ENCODE measurements around the gene OR13C8. TPM values are rescaled to one million over a fixed set of nuclear protein-coding genes. Genes with fewer than 3 reads are reported as not detected.
"Not testable (repeated sequence)": the region's sequence is repeated elsewhere in the genome, so short reads cannot be mapped to it uniquely, and the experiment has no call there.

Gene OR13C8
- total RNA-seq, 1 donor from 2014 or later = not detected

GRCh38 chr9:104575456-104575855, 6.5 kb downstream of the OR13C8 start:
- TF ChIP-seq CTCF (IDR thresholded peaks at IDR 0.05; ENCODE audit: borderline replicate concordance) = no peak
- H3K9me3 ChIP-seq (replicated peaks) = peaks cover 33% of the 10 kb centered on the region
- no peaks in the 10 kb centered on the region for H3K4me1 ChIP-seq
- no peaks in the 10 kb centered on the region for H3K36me3 ChIP-seq
- no peak overlapping the region for H3K4me3 ChIP-seq
- no peaks in the 10 kb centered on the region for H3K27me3 ChIP-seq (ENCODE audit: low read depth)
- intact Hi-C loops (cut with micrococcal nuclease) = no loop called here
- no peak overlapping the region for H3K27ac ChIP-seq (replicated peaks)
- no peak for DNase-seq

- no peak for DNase-seq
- Histone ChIP-seq H3K36me3 (no peaks in the 10 kb centered on the region), H3K27ac (replicated peaks) (no peak overlapping the region), H3K4me1 (no peaks in the 10 kb centered on the region), H3K27me3 (ENCODE audit: low read depth) (no peaks in the 10 kb centered on the region), H3K9me3 (replicated peaks) (peaks cover 20% of the 10 kb centered on the region), H3K4me3 (no peak overlapping the region)
- TF ChIP-seq CTCF (IDR thresholded peaks at IDR 0.05; ENCODE audit: borderline replicate concordance) = no peak
- intact Hi-C loops (cut with micrococcal nuclease) = no loop called here
These were observed 8.3 kb downstream of the OR13C8 start for GRCh38 chr9:104577263-104577662.

GRCh38 chr9:104580562-104580961, 11.6 kb downstream of the OR13C8 start:
- no peak for DNase-seq
- Histone ChIP-seq H3K27ac (replicated peaks) (no peak overlapping the region), H3K27me3 (ENCODE audit: low read depth) (no peaks in the 10 kb centered on the region), H3K4me3 (no peak overlapping the region), H3K36me3 (no peaks in the 10 kb centered on the region), H3K4me1 (no peaks in the 10 kb centered on the region), H3K9me3 (replicated peaks) (no peaks in the 10 kb centered on the region)
- intact Hi-C loops (cut with micrococcal nuclease) = no loop called here
- no peak for TF ChIP-seq CTCF (IDR thresholded peaks at IDR 0.05; ENCODE audit: borderline replicate concordance)

GRCh38 chr9:104586496-104587180, 17.7 kb downstream of the OR13C8 start:
- Histone ChIP-seq H3K4me3 (no peak overlapping the region), H3K9me3 (replicated peaks) (no peaks in the 10 kb centered on the region), H3K4me1 (no peaks in the 10 kb centered on the region), H3K27me3 (ENCODE audit: low read depth) (no peaks in the 10 kb centered on the region), H3K36me3 (no peaks in the 10 kb centered on the region), H3K27ac (replicated peaks) (no peak overlapping the region)
- intact Hi-C loops (cut with micrococcal nuclease) = no loop called here
- TF ChIP-seq CTCF (IDR thresholded peaks at IDR 0.05; ENCODE audit: borderline replicate concordance) = no peak
- DNase-seq = no peak

- TF ChIP-seq CTCF (IDR thresholded peaks at IDR 0.05; ENCODE audit: borderline replicate concordance) = no peak
- intact Hi-C loops (cut with micrococcal nuclease) = no loop called here
- Histone ChIP-seq H3K9me3 (replicated peaks) (peaks cover 22% of the 10 kb centered on the region), H3K27ac (replicated peaks) (no peak overlapping the region), H3K4me3 (no peak overlapping the region), H3K36me3 (no peaks in the 10 kb centered on the region), H3K27me3 (ENCODE audit: low read depth) (no peaks in the 10 kb centered on the region), H3K4me1 (no peaks in the 10 kb centered on the region)
- no peak for DNase-seq
These were observed 20.7 kb downstream of the OR13C8 start for GRCh38 chr9:104589626-104590025.

- H3K4me3 ChIP-seq; H3K4me1 ChIP-seq; H3K9me3 ChIP-seq (replicated peaks); H3K27ac ChIP-seq (replicated peaks); intact Hi-C loops (cut with micrococcal nuclease); DNase-seq; H3K36me3 ChIP-seq; H3K27me3 ChIP-seq (ENCODE audit: low read depth): not testable (repeated sequence)
These were observed 29.8 kb downstream of the OR13C8 start for GRCh38 chr9:104598749-104599148.

- intact Hi-C loops (cut with micrococcal nuclease); DNase-seq; H3K4me3 ChIP-seq; H3K27me3 ChIP-seq (ENCODE audit: low read depth); H3K36me3 ChIP-seq; H3K27ac ChIP-seq (replicated peaks); H3K4me1 ChIP-seq; H3K9me3 ChIP-seq (replicated peaks): not testable (repeated sequence)
These were observed 30.3 kb downstream of the OR13C8 start, which contains the start of gene OR13C5 for GRCh38 chr9:104599313-104599712. OR13C5 (minus strand) TSS chr9:104599413; CDS start chr9:104599413, 0 bp downstream.

Measured in left ventricle myocardium inferior (tissue), 1 donor.